Measurements from ENCODE around the gene SLC37A4. TPM values are rescaled to one million over a fixed set of nuclear protein-coding genes. Genes with fewer than 3 reads are reported as not detected.
A peak's percentile ranks its signal among the peaks of the same experiment; 100 is the strongest.

Gene SLC37A4
- total and polyA plus RNA-seq, 2 of the 13 experiments (the other 11 are each of a cell fraction or from before 2014, with no cell fraction given) = 43.0 to 56.1 TPM

DNA sequence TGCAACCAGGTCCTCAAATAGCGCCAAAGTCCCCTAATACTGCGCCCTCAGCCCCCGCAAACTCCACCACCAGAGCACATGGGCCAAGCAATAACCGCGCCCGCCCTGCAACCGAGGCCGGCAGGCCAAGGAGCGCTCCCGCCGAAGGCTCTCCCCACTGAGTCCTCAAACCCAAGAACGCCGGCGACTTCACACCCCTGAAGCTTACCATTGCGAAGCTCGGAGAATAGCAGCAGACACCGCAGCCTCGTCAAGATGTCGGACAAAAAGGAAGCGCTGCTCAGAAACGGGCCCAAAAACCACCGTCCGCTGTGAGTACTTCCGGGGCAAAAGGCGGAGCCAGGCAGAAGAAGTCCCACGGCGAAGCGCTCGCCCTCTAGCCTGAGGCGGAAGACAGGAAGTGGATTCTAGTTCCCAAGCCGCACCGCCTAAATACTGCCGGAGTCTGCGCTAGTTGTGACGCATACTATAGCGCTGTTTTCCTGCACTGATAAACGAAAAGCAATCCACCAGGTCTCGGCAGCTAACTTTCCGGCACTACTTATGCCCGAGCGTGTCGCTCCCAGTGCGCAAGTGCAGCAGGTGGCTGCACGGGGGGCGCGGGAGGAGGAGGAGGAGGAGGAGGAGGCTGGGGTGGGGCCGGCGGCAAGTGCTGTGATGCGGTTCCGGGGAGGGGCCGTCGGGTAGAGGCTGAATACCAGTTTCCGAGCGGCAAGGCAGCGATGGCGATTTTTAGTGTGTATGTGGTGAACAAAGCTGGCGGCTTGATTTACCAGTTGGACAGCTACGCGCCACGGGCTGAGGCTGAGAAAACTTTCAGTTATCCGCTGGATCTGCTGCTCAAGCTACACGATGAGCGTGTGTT, 12.4 kb downstream of the SLC37A4 start, which contains the start of the genes RPS25 and TRAPPC4 (continued):
- TF ChIP-seq SOX5 (CRISPR knock-in tag; IDR thresholded peaks at IDR 0.05; ENCODE audit: borderline replicate concordance) (peak; percentile 15; the same call in 1 of the 2 replicates), ZNF816 (CRISPR knock-in tag; IDR thresholded peaks at IDR 0.05; ENCODE audit: borderline replicate concordance) (peak; percentile 78), RAD21 (CRISPR knock-in tag; IDR thresholded peaks at IDR 0.05) (0 out of 2 replicates have a peak, but pooled peaks have one; percentile 4), ZBTB38 (CRISPR knock-in tag; IDR thresholded peaks at IDR 0.05) (peak; percentile 67), NAIF1 (CRISPR knock-in tag; IDR thresholded peaks at IDR 0.05; ENCODE audit: borderline replicate concordance) (no peak; the same call in 1 of the 2 replicates), ESRRA (CRISPR knock-in tag; IDR thresholded peaks at IDR 0.05; ENCODE audit: low read depth) (no peak), ZNF564 (CRISPR knock-in tag; IDR thresholded peaks at IDR 0.05) (peak; percentile 90), ZNF670 (CRISPR knock-in tag; IDR thresholded peaks at IDR 0.05; ENCODE audit: borderline replicate concordance) (peak; percentile 61; the same call in 1 of the 2 replicates), KDM6A (CRISPR knock-in tag; IDR thresholded peaks at IDR 0.05; ENCODE audit: low read depth) (no peak), SP2 (CRISPR knock-in tag; IDR thresholded peaks at IDR 0.05) (peak; percentile 79), ELF1 (CRISPR knock-in tag; IDR thresholded peaks at IDR 0.05) (peak; percentile 94), ZNF703 (CRISPR knock-in tag; IDR thresholded peaks at IDR 0.05; ENCODE audit: borderline replicate concordance) (no peak), NKX3-1 (CRISPR knock-in tag; IDR thresholded peaks at IDR 0.05) (peak; percentile 64; the same call in 1 of the 2 replicates), ZNF747 (CRISPR knock-in tag; IDR thresholded peaks at IDR 0.05; ENCODE audit: borderline replicate concordance) (peak; percentile 77; the same call in 1 of the 2 replicates), MEF2D (CRISPR knock-in tag; IDR thresholded peaks at IDR 0.05) (peak; percentile 77), FOXJ3 (CRISPR knock-in tag; IDR thresholded peaks at IDR 0.05; ENCODE audit: borderline replicate concordance) (no peak), SALL1 (CRISPR knock-in tag; IDR thresholded peaks at IDR 0.05) (peak; percentile 84), RBFOX2 (IDR thresholded peaks at IDR 0.05; ENCODE audit: low read depth, low read length) (peak; percentile 71), REXO4 (CRISPR knock-in tag; IDR thresholded peaks at IDR 0.05; ENCODE audit: borderline replicate concordance) (no peak), ZNF343 (CRISPR knock-in tag; IDR thresholded peaks at IDR 0.05) (0 out of 2 replicates have a peak, but pooled peaks have one; percentile 55), ZNF547 (CRISPR knock-in tag; IDR thresholded peaks at IDR 0.05) (peak; percentile 70; the same call in 1 of the 2 replicates), ARNT2 (CRISPR knock-in tag; IDR thresholded peaks at IDR 0.05; ENCODE audit: low read depth) (peak; percentile 87), ZNF12 (CRISPR knock-in tag; IDR thresholded peaks at IDR 0.05) (no peak), ZSCAN31 (CRISPR knock-in tag; IDR thresholded peaks at IDR 0.05; ENCODE audit: low read depth) (peak; percentile 65; the same call in 1 of the 2 replicates), ZMYM2 (CRISPR knock-in tag; IDR thresholded peaks at IDR 0.05) (no peak), BHLHE40 (IDR thresholded peaks at IDR 0.05; ENCODE audit: low read length) (no peak), ZSCAN22 (CRISPR knock-in tag; IDR thresholded peaks at IDR 0.05) (no peak), MBD4 (IDR thresholded peaks at IDR 0.05; ENCODE audit: borderline replicate concordance, low read length) (no peak), ZNF501 (CRISPR knock-in tag; IDR thresholded peaks at IDR 0.05) (peak; percentile 69), HNF4G (IDR thresholded peaks at IDR 0.05; ENCODE audit: borderline replicate concordance, low read depth, low read length) (no peak), HNF4G (CRISPR knock-in tag; IDR thresholded peaks at IDR 0.05; ENCODE audit: borderline replicate concordance, low read depth) (peak; percentile 19; the same call in 1 of the 2 replicates), IRX3 (CRISPR knock-in tag; IDR thresholded peaks at IDR 0.05; ENCODE audit: borderline replicate concordance, low read depth) (no peak)
- TF ChIP-seq, protein P1, sequence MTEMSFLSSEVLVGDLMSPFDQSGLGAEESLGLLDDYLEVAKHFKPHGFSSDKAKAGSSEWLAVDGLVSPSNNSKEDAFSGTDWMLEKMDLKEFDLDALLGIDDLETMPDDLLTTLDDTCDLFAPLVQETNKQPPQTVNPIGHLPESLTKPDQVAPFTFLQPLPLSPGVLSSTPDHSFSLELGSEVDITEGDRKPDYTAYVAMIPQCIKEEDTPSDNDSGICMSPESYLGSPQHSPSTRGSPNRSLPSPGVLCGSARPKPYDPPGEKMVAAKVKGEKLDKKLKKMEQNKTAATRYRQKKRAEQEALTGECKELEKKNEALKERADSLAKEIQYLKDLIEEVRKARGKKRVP (CRISPR knock-in tag; IDR thresholded peaks at IDR 0.05) = peak in 1 of 2 experiments; percentile 63; a peak in 2 of 4 replicates

Data from HepG2 (cell line).